Mesenchymal stem cell (in vitro differentiated cells and primary cell): ENCODE data around the gene TEX30.
"Not testable (repeated sequence)": the region's sequence is repeated elsewhere in the genome, so short reads cannot be mapped to it uniquely, and the experiment has no call there.

Experiments
- DNase-seq: peaks from one replicate; pipeline ENCODE4 v3.0.0-alpha.2; 2013
- H2AFZ ChIP-seq: one replicate; pipeline ENCODE4 v1.6.1; 2013; ENCODE audit warnings: low read depth, mild to moderate bottlenecking, control low read depth, inconsistent platforms, low read length, moderate library complexity
- H2AK5ac ChIP-seq: 2 replicates; pipeline ENCODE4 v1.6.1; 2013; ENCODE audit warnings: low read length, moderate library complexity, mild to moderate bottlenecking, inconsistent platforms; ENCODE audit not compliant: severe bottlenecking
- H2BK120ac ChIP-seq: one replicate; pipeline ENCODE4 v1.6.1; 2013; ENCODE audit warnings: low read depth, mild to moderate bottlenecking, inconsistent platforms, low read length, moderate library complexity
- H2BK12ac ChIP-seq, 2 experiments: one replicate each; pipeline ENCODE4 v1.6.1; 2013; ENCODE audit warnings: inconsistent platforms in 2 of 2, low read length in 2 of 2, mild to moderate bottlenecking in 2 of 2, moderate library complexity in 2 of 2, control low read depth in 1 of 2
- H2BK15ac ChIP-seq: one replicate; pipeline ENCODE4 v1.6.1; 2013; ENCODE audit warnings: mild to moderate bottlenecking, low read depth, inconsistent platforms; ENCODE audit not compliant: poor library complexity, severe bottlenecking
- H2BK5ac ChIP-seq: 2 replicates; pipeline ENCODE4 v1.6.1; 2013; ENCODE audit warnings: low read depth, mild to moderate bottlenecking, low read length, control low read depth, inconsistent platforms; ENCODE audit not compliant: poor library complexity, severe bottlenecking
- H3K14ac ChIP-seq, 2 experiments: one replicate each; pipeline ENCODE4 v1.6.1; 2013; ENCODE audit warnings: inconsistent platforms in 2 of 2, low read length in 2 of 2, control low read depth in 1 of 2, mild to moderate bottlenecking in 1 of 2, moderate library complexity in 1 of 2
- H3K18ac ChIP-seq, 2 experiments: one replicate each; pipeline ENCODE4 v1.6.1; 2013; ENCODE audit warnings: inconsistent platforms in 2 of 2, low read length in 2 of 2, control low read depth in 1 of 2, low read depth in 1 of 2, mild to moderate bottlenecking in 1 of 2
- H3K23ac ChIP-seq, 2 experiments: one replicate each; pipeline ENCODE4 v1.6.1; 2013; ENCODE audit warnings: inconsistent platforms in 2 of 2, low read length in 2 of 2, mild to moderate bottlenecking in 2 of 2, moderate library complexity in 2 of 2, control low read depth in 1 of 2
- H3K27ac ChIP-seq: 2 replicates; pipeline ENCODE4 v1.5.1; 2013; ENCODE audit warnings: mild to moderate bottlenecking, moderate library complexity, low read length, control low read depth, inconsistent platforms; ENCODE audit not compliant: poor library complexity, severe bottlenecking
- H3K27me3 ChIP-seq, 2 experiments: 2 replicates each; pipeline versions ENCODE4 v1.6.1 to v1.7.0; 2013; ENCODE audit warnings: low read length in 2 of 2, mild to moderate bottlenecking in 2 of 2, moderate library complexity in 2 of 2, control low read depth in 1 of 2, inconsistent platforms in 1 of 2; ENCODE audit not compliant: control insufficient read depth in 1 of 2, insufficient read depth in 1 of 2
- H3K36me3 ChIP-seq, 2 experiments: 2 replicates each; pipeline versions ENCODE4 v1.6.1 to v1.7.0; 2013; ENCODE audit warnings: low read length in 2 of 2, control low read depth in 1 of 2, inconsistent platforms in 1 of 2, low read depth in 1 of 2, mild to moderate bottlenecking in 1 of 2; ENCODE audit not compliant: insufficient read depth in 2 of 2, control insufficient read depth in 1 of 2
- H3K4ac ChIP-seq, 2 experiments: one replicate each; pipeline ENCODE4 v1.6.1; 2013; ENCODE audit warnings: inconsistent platforms in 2 of 2, low read length in 2 of 2, mild to moderate bottlenecking in 2 of 2, moderate library complexity in 2 of 2, control low read depth in 1 of 2, low read depth in 1 of 2
- H3K4me1 ChIP-seq: 2 replicates; pipeline ENCODE4 v1.6.1; 2013; ENCODE audit warnings: low read depth, low read length, control low read depth; ENCODE audit not compliant: control insufficient read depth, insufficient read depth
- H3K4me2 ChIP-seq: 2 replicates; pipeline ENCODE4 v1.6.1; 2013; ENCODE audit warnings: low read length, mild to moderate bottlenecking, inconsistent platforms; ENCODE audit not compliant: poor library complexity, severe bottlenecking
- H3K4me3 ChIP-seq, 2 experiments: 2 replicates each; pipeline versions ENCODE4 v1.5.1 to v1.7.0; 2013; ENCODE audit warnings: low read length in 2 of 2, mild to moderate bottlenecking in 2 of 2, control low read depth in 1 of 2, low read depth in 1 of 2; ENCODE audit not compliant: insufficient read depth in 1 of 2
- H3K79me1 ChIP-seq: replicated peaks from 2 replicates; pipeline ENCODE4 v1.6.1; 2013; ENCODE audit warnings: mild to moderate bottlenecking, control low read depth, low read length, inconsistent platforms; ENCODE audit not compliant: poor library complexity, severe bottlenecking
- H3K9ac ChIP-seq: 2 replicates; pipeline ENCODE4 v1.7.0; 2013; ENCODE audit warnings: mild to moderate bottlenecking, low read length, moderate library complexity
- H3K9me3 ChIP-seq: 2 replicates; pipeline ENCODE4 v1.7.0; 2013; ENCODE audit warnings: mild to moderate bottlenecking, low read length; ENCODE audit not compliant: control insufficient read depth
- H4K8ac ChIP-seq: one replicate; pipeline ENCODE4 v1.6.1; 2013; ENCODE audit warnings: inconsistent platforms, mild to moderate bottlenecking, low read length, moderate library complexity
- H4K91ac ChIP-seq: one replicate; pipeline ENCODE4 v1.6.1; 2013; ENCODE audit warnings: mild to moderate bottlenecking, low read length, inconsistent platforms
- WGBS: methylation state at CpG from one replicate; pipeline ENCODE4 v1.1.7; 2013; ENCODE audit warnings: mixed read lengths; 5-methylcytosine and 5-hydroxymethylcytosine counted together

TEX30 gene

DNA sequence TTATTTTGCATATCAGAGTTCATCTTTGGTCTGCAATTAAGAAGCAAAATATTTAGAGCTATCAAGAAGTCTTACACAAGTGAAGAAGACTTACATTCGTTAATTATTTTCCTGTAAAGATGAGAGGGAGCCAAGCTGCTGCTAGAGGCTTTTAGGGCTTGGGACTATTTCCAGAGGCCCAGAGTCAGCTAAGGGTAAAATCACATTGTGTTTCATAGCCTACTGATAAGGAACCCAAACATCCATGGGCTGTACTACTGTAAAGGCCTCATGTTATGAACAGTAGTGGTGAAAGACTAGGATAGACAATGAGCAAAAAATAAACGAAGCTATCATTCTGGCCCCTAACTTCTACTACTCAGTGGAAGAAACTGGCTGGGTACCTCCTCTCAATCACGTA lies 10.9 kb upstream of the TEX30 start:
- H3K9ac ChIP-seq = no peak overlapping the region
- no peak overlapping the region for H3K18ac ChIP-seq
- H3K4ac ChIP-seq = no peak overlapping the region
- no peak overlapping the region for H4K8ac ChIP-seq
- peaks cover 10% of the 10 kb centered on the region for H3K79me1 ChIP-seq
- H3K4me3 ChIP-seq = no peak overlapping the region
- no peak overlapping the region for H3K4me2 ChIP-seq
- no peaks in the 10 kb centered on the region for H3K27me3 ChIP-seq
- no peak overlapping the region for H2BK12ac ChIP-seq
- H4K91ac ChIP-seq = no peak overlapping the region
- no peak overlapping the region for H3K27ac ChIP-seq
- no peak overlapping the region for H3K14ac ChIP-seq
- no peaks in the 10 kb centered on the region for H3K9me3 ChIP-seq
- peaks cover 24 to 64% of the 10 kb centered on the region in 2 experiments for H3K36me3 ChIP-seq
- H2BK15ac ChIP-seq = no peak overlapping the region
- WGBS = 82% methylated on average over 2 of the region's 3 CpGs
- H2BK120ac ChIP-seq = no peak overlapping the region
- H2AK5ac ChIP-seq = no peak overlapping the region
- DNase-seq = no peak
- no peak overlapping the region for H2BK5ac ChIP-seq
- no peak overlapping the region for H2AFZ ChIP-seq
- no peak overlapping the region for H3K23ac ChIP-seq
- no peaks in the 10 kb centered on the region for H3K4me1 ChIP-seq

DNA sequence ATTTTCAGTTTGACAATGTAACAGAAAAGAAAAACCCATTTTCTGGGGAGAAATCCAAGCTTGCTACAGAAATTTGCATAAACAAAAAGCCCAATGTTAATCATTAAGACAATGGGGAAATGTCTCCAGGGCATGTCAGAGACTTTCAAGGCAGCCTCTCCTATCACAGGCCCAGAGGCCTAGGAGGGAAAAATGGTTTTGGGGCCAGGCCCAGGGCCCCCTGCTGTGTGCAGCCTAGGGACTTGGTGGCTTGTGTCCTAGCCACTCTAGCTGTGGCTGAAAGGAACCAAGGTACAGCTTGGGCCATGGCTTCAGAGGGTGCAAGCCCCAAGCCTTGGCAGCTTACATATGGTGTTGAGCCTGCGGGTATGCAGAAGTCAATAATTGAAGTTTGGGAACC lies 8.0 kb upstream of the TEX30 start:
- H4K91ac ChIP-seq = no peak overlapping the region
- H3K4me2 ChIP-seq = no peak overlapping the region
- H3K9me3 ChIP-seq = no peaks in the 10 kb centered on the region
- no peak overlapping the region for H3K9ac ChIP-seq
- no peak for DNase-seq
- peaks cover 1% of the 10 kb centered on the region for H3K79me1 ChIP-seq
- 95% methylated on average over 1 of the region's 1 CpG for WGBS
- no peak overlapping the region for H3K4me3 ChIP-seq
- H2AFZ ChIP-seq = no peak overlapping the region
- peaks cover 12 to 38% of the 10 kb centered on the region in 2 experiments for H3K36me3 ChIP-seq
- H3K23ac ChIP-seq = no peak overlapping the region
- no peak overlapping the region for H2AK5ac ChIP-seq
- no peak overlapping the region for H3K14ac ChIP-seq
- no peak overlapping the region for H4K8ac ChIP-seq
- H3K4ac ChIP-seq = no peak overlapping the region
- H3K4me1 ChIP-seq = no peaks in the 10 kb centered on the region
- no peak overlapping the region for H2BK120ac ChIP-seq
- H2BK15ac ChIP-seq = no peak overlapping the region
- no peak overlapping the region for H2BK12ac ChIP-seq
- H3K27me3 ChIP-seq = no peaks in the 10 kb centered on the region
- H3K27ac ChIP-seq = no peak overlapping the region
- H2BK5ac ChIP-seq = no peak overlapping the region
- no peak overlapping the region for H3K18ac ChIP-seq

DNA sequence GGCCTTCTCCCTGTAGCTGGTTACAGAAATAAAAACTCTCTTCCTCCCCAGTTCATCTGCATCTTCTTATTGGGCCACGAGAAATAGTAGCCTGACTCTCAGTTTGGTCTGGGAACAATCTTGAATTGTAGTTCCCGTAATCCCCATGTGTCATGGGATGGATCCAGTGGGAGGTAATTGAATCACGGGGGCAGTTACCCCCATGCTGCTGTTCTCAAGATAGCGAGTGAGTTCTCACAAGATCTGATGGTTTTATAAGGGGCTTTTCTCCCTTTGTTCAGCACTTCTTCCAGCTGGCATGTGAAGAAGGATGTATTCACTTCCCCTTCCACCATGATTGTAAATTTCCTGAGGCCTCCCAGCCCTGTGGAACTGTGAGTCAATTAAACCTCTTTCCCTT lies 7.1 kb upstream of the TEX30 start:
- not testable (repeated sequence) for H3K4ac ChIP-seq, H2BK120ac ChIP-seq, H3K23ac ChIP-seq, H3K18ac ChIP-seq, DNase-seq, H2BK15ac ChIP-seq, H3K9ac ChIP-seq, H2BK12ac ChIP-seq, H2BK5ac ChIP-seq, H3K9me3 ChIP-seq, H2AFZ ChIP-seq, H3K27me3 ChIP-seq, H3K14ac ChIP-seq, H4K8ac ChIP-seq, H4K91ac ChIP-seq, H3K4me3 ChIP-seq, H3K27ac ChIP-seq, H3K79me1 ChIP-seq, H3K4me2 ChIP-seq, H2AK5ac ChIP-seq, H3K4me1 ChIP-seq
- 89% methylated on average over 4 of the region's 4 CpGs for WGBS
- peaks cover 10 to 28% of the 10 kb centered on the region in 2 experiments for H3K36me3 ChIP-seq

DNA sequence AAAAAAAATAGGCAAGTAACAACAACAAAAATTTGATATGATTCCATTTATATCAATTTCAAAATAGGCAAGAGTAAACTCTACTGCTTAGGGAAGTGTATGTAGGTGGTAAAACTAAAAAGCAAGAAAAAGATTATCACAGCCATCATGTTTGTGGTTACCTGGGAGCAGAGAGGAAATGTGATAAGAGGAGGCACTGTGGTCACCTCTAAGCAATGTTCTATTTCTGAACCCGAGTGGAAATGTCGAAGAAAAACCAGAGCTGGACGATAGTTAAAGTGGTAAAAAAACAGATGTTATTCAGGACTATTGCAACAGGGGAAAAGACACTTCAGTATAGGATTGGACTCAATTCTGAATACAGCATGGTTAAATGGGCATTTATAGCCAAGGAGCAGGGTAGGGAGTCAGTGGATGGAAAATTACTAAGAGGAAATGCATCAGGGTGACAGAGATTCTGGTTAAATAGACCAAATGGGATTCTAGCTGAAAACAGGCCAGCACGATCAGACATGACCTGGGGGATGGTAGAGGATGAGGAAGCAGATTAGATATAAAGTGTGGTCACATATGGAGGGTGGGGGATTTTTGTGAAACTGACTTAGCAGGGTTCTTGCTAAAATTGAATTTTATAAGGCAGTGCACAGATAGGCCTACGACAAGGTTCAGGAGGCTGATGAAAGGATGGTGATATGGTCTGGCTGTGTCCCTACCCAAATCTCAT lies 6.0 kb upstream of the TEX30 start:
- Histone ChIP-seq H3K4me3 (no peak overlapping the region), H3K4ac (no peak overlapping the region), H2BK15ac (no peak overlapping the region), H4K91ac (no peak overlapping the region), H3K9me3 (no peaks in the 10 kb centered on the region), H3K79me1 (no peaks in the 10 kb centered on the region), H3K18ac (no peak overlapping the region), H2BK5ac (no peak overlapping the region), H2BK12ac (no peak overlapping the region), H2AK5ac (no peak overlapping the region), H3K27ac (no peak overlapping the region), H3K27me3 (no peaks in the 10 kb centered on the region), H3K4me2 (no peak overlapping the region), H4K8ac (no peak overlapping the region), H3K9ac (no peak overlapping the region), H2AFZ (no peak overlapping the region), H3K23ac (no peak overlapping the region), H3K36me3 (peaks cover 10 to 18% of the 10 kb centered on the region in 2 experiments), H3K14ac (no peak overlapping the region), H2BK120ac (no peak overlapping the region), H3K4me1 (no peaks in the 10 kb centered on the region)
- 93% methylated on average over 5 of the region's 5 CpGs for WGBS
- no peak for DNase-seq
